Stimulated activated CD4-positive, alpha-beta T cell treated with anti-CD3 and anti-CD28 coated beads, Interleukin-1b, Interleukin-23, amount 100 ng/mL, for 48 hours (primary cell): Measurements from ENCODE around the gene TP63.
A peak's percentile ranks its signal among the peaks of the same experiment; 100 is the strongest.

Source experiments
- DNase-seq: peaks from one replicate; pipeline ENCODE4 v3.0.0-alpha.2; 2020

The TP63 gene

GRCh38 chr3:189942948-189943347 lies 311.8 kb downstream of the TP63 start:
- no peak for DNase-seq

GRCh38 chr3:189944285-189945145 lies 313.3 kb downstream of the TP63 start:
- DNase-seq, result peak; percentile 30

DNA sequence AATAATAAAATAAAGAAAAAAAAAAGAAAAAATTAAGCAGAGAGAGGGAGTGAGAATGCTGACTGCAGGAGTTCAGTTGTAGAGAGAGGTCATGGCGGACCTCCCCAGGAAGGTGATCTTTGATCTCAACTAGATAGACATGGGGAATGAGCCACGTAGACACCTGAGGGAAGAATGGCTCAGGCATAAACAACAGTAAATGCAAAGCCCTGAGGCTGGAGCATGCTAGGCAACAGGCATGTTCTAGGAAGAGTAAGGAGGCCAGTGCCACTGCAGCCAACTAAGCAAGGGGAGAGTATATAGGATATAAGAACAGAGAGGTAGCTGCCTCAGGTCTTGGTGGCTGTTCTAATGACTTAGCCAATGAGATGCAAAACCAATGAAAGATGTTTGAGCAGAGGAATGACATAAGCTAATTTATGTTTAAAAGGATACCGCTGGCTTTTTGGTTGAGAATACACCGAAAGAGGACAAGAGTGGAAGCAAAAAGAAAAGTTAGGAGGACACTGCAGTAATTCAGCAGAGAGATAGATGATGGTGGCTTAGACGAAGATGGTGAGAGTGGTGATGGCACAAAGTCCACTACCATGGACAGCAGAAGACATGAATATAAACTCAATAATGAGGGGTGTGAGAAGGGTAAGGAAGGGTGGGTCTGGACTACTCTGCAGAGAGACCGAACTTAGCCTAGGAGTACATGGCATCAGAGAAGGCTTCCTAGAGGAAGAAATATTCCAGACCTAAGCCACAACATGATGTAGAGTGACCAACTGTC lies 314.9 kb downstream of the TP63 start:
- no peak for DNase-seq
